Left kidney (tissue), 2 donors: ENCODE measurements around the gene ETV3. TPM values are rescaled to one million over a fixed set of nuclear protein-coding genes. Genes with fewer than 3 reads are reported as not detected.

Experiments used
- DNase-seq: peaks from one replicate; pipeline ENCODE4 v3.0.0-alpha.2; 2013
- polyA plus RNA-seq: library from polyadenylated mRNA; unstranded; fragments of 120-200 nt; gene quantifications from one replicate; pipeline ENCODE4 v1.2.1, GENCODE V29; 2013; ENCODE audit not compliant: insufficient read length

Gene ETV3
- polyA plus RNA-seq, 1 donor = 29.8 TPM

DNA sequence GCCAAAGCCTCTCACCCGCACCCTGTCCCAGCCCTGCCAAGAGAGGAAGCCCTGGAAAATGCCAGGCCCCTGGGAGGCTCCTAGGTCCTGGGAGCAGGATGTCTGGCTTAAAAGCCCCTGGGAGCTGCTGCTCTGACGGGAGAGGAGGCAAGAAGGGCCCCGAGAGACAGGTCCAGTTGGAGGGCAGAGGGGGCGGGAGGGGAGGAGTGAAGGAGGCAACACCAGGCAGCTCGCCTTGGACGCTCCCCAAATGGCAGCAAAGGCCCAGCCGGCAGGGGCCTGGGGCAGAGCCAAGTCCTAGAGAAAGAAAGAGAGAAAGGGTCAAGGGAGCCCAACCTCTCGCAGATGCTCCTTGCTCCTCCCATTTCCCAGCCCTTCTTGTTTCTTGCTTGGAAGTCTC, 45.4 kb downstream of the ETV3 start:
- no peak for DNase-seq

DNA sequence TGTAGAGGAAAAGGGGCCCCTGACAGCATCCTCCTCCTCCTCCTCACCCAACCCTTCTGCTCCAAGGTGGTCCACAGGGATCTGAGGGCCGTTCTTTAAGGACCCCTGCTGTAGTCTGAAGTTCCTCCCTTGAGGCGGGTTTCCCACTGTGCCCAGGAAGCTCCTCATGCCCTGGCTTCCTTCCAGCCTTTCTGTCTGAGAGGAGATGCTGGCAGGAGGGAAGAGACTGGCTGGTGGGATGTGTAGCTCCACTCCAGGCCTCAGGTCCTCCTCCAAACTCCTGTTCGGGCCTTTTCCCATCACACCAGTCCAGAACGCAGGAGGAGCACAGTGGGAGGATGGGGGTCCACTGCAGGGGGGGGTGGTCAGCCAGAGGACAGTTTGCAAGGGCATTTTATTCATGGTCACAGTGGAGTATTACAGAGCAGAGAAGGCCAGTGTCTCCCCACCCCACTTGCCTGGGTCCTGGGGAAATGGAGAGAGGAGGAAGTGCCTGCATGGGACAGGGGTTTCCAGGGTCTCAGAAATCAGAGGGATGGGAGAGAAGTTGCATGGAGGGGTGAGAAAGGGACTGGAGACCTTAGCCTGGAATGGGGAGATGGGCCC, 46.4 kb downstream of the ETV3 start:
- DNase-seq = no peak

DNA sequence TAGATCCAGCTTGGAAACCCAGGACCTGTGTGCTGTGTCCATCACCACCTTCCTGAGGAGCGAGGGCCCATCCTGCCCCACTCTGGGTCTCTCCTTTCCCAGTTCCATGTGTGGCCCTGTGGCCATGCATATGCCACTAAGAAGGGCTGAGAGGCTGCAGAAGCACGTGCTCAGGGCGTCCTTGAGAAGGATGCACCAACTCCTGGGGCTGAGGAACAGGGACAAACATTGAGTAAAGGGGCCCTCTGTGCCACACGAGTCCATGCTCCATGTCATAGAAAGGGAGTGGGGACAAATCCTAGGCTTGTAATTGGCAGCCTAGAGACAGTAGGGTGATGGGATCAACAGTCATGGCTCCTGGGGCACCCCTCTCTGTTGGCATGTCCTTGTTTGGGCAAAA, 47.0 kb downstream of the ETV3 start:
- DNase-seq = no peak

DNA sequence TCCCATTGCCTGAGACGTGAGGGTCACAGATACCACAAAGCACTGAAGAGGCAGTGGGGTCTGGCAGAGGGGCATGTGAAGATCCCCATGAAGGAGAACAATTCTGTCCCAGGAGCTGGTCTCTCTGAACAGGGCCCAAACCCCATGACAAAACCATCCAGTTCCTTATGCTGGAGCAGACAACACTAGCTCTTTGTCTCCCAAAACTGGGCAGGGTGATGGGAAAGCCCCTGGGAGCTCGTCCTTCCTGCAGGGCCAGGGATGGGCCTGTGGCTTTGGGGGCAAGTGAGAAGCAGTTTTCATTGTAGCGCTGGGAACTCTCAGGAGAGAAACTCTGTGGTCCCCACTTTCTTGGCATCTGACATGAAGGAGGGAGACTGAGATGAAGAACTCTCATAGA, 47.4 kb downstream of the ETV3 start:
- DNase-seq = no peak

DNA sequence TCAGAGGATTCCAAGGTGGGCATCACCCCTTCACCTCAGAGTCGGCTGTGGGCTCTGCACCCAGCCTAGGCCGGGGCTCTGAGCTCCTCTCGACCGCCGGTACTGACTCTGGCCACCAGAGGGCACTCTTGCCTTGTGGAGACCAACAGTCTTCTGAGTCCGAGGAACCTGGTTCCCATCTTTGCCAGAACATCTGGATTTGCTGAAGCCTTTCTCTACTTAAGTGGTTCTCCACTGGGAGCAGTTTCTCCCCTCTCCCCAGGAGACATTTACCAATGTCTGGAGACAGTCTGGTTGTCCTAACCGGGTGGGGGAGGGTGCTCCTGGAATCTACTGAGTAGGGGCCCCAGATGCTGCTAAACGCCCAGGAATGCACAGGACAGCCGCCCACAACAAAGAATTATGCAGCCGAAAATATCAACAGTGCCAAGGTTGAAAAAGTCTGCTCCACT, 48.0 kb downstream of the ETV3 start:
- peak; percentile 79 for DNase-seq

DNA sequence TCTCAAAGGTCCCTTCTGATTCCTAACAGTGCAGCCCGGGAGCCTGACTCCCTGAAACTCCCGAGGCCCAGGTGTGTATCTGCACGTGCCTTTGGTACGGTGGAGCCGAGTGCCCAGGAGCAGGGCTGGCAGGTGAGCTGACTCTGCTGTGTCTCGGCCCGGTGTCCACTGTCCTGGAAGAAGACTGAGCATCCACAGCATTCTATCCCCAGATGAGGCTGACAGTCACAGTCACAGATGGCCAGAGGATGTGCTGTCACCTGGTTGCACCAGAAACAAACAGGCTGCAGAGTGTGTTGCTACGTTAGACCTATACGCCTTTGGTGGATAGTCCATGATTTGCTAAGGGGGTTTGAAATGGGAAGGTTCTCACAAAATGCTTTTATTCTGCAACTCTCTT, 48.4 kb downstream of the ETV3 start:
- no peak for DNase-seq

DNA sequence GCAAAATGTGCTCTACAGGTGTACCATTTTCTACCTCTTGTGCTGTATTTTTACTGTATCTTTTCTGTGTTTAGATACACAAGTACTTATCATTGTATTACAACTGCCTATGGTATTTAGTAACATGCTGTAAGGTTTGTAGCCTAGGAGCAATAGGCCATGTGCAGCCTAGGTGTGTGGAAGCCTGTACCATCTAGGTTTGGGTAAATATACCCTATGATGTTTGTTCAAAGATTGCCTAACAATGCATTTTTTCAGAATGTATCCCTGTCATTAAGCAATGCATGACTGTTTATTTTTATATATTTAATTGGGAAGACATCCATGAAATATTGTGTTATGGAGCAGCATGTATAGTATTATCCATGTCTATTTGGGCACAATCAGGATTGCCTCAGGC, 49.6 kb downstream of the ETV3 start:
- DNase-seq = no peak

DNA sequence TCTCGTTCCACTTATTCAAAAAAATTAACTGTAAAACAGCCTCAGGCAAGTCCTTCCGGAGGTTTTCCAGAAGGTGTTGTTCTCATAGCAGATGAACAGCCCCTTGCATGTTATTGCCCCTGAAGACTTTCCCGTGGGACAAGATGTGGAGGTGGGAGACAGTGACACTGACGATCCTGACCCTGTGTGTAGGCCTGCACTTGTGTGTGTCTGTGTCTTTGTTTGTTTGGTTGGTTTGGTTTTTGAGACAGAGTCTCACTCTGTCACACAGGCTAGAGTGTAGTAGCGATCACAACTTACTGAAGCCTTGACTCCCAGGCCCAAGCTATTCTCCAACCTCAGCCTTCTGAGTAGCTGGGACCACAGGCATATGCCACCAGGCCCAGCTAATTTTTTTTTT, 51.2 kb downstream of the ETV3 start:
- DNase-seq = no peak

DNA sequence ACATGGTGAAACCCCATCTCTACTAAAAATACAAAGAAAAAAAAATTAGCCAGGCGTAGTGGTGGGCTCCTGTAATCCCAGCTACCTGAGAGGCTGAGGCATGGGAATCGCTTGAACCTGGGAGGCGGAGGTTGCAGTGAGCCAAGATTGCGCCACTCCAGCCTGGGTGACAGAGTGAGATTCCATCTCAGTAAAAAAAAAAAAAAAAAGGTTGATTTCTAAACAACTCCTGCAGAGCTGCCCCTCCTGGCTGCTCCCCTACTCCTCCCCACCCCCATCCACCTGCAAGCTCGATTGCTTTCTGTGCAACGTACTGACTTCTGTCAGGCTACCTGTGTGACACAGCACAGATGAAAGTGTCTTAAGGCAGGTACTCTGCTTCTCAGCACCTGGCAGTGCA, 51.9 kb downstream of the ETV3 start:
- no peak for DNase-seq

DNA sequence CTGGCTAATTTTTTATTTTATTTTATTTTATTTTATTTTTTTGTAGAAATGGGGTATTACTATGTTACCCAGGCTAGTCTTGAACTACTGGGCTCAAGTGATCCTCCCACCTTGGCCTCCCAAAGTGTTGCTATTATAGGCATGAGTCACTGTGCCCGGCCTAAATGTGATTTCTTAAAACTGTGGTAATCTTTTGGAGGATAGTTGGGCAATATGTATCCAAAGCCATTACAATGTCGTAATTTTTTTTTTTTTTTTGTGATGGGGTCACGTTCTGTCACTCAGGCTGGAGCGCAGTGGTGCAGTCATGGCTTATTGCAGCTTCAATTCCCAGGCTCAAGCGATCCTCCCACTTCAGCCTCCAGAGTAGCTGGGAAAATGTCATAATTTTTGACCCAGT, 52.8 kb downstream of the ETV3 start:
- DNase-seq = no peak

DNA sequence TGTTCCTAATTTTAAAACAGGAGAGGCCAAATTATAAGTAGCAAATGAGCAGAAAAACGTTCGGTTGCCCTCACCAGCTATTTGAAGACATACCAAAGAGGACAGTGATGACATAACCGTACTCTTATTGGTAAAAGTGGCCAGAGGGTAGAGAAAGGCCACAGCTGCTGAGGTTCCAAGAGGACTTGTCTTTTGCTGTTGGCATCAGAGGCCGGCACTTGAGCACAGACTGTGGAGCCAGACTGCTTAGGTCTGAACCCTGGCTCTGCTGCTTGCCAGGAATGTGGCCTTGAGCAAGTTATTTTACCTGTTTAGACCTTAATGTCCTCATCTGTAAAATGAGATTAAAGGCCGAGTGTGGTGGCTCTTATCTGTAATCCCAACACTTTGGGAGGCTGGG, 53.5 kb downstream of the ETV3 start:
- no peak for DNase-seq

DNA sequence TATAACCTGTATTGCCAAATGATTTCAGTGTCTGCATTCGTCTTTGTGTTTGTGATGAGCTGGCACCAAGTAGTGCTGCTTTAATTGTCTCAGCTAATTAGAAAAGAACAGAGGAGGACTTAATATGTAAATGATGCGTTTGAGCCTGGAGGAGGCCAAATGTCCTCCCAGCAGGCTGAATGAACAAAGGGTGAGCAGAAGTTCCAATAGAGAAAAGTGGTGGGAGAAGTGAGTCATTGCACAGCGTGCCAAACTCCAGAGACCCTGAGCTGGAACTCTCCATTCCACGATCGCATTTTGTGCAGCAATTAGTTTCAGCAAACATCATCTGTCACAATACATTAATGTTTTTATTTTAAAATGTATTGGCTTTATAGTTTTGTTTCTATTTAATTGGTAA, 56.5 kb downstream of the ETV3 start:
- no peak for DNase-seq

DNA sequence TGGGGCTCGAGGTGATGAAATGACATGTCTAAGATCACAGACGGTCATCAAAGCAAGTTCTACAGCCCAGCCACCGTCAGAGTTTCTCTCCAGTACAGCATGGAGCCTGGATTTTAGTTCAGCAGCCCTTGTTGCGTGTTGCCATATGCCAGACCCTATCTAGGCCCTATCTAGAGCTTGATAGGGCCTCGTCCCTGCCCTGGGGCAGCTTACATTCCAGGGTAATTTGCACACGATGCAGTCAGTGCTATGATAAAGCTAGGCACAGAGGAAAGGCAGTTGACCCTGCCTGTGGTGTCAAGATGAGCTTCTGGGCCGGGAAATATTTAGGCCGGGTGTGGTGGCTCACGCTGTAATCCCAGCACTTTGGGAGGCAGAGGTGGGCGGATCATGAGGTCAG, 57.5 kb downstream of the ETV3 start:
- DNase-seq = no peak

DNA sequence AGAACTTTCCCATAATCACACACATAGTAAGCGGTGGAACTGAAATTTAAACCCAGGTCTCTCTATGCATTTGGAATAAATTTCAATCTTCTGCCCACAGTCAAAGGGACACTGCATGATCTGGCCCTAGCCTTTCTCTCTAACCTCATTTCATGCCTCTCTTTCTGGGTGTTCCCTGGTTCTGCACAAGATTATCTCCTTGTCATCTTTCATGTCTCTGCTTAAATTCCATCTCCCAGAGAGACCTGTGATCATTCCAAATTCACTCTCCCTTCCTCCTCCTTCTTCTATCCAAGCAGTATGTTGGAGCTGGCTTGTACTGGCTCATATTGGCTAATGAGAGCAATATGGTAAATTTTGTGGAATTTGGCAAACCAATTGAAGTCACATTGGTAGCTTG, 60.8 kb downstream of the ETV3 start:
- no peak for DNase-seq

DNA sequence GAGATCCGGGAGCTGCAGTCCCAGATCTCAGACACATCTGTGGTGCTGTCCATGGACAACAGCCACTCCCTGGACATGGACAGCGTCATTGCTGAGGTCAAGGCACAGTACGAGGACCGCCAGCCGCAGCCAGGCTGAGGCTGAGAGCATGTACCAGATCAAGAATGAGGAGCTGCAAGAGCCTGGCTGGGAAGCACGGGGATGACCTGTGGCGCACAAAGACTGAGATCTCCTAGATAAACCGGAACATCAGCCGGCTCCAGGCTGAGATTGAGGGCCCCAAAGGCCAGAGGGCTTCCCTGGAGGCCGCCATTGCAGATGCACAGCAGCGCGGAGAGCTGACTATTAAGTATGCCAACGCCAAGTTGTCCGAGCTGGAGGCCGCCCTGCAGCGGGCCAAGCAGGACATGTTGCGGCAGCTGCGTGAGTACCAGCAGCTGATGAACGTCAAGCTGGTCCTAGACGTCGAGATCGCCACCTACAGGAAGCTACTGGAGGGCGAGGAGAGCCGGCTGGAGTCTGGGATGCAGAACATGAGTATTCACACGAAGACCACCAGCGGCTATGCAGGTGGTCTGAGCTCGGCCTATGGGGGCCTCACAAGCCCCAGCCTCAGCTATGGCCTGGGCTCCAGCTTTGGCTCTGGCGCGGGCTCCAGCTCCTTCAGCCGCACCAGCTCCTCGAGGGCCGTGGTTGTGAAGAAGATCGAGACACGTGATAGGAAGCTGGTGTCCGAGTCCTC, 64.1 kb downstream of the ETV3 start:
- DNase-seq = peak; percentile 62

Other genes starting within 250 kb of the ETV3 start
- 21.1 TPM for gene PEAR1, start 244.7 kb downstream of the ETV3 start, polyA plus RNA-seq
- gene LRRC71, start 217.8 kb downstream of the ETV3 start, polyA plus RNA-seq = 0.83 TPM
- 38.9 TPM for gene ARHGEF11, start 92.7 kb downstream of the ETV3 start, polyA plus RNA-seq
- not detected for gene ETV3L, start 38.6 kb downstream of the ETV3 start, polyA plus RNA-seq